ENCODE results near the gene EXOC7. TPM values are rescaled to one million over a fixed set of nuclear protein-coding genes. Genes with fewer than 3 reads are reported as not detected.

The EXOC7 gene
- total RNA-seq, result 36.2 and 66.5 TPM in 2 replicates

DNA sequence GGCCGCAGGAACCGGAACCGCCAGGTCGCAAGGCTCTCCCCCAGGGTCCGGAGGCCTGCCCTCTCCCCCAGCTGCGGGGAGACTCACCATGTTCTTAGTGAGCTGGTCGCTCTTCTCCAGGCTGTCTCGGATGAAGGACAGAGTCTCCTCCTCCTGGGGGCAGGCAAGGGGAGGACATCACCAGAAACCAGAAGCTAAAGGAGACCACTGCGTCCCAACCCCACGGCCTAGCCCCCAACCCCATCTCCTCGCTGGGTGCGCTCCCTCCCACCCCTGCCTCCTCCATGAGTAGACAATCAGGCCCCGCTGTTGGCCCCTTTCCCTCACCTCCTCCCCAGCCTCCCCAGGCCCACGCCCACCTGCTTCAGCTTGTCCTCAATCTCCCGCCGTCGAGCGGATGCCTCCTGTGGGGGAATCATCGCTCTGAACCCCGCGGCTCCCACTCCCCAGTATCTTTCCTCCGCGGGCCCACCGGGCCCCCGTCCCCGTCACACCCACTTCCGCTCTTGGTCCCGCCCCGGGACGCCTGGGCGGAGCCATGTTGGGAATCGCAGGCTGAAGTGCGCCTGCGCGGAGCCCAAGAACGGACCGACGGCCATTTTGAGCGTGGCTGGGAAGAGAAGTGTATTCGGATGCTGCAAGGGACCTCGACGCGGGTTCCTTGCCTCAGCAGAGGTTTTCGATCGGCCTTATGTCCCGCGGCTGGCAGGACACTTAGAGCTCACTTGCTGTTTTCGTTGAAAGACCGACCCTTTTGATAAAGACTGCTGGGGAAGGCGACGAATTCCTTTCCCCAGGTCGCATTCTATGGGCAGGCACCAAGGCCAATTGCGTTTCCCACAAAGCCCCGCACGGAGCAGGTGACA is at the start of gene EXOC7:
Gene EXOC7 (minus strand): TSS at position 514 of the 866 bp plus-strand sequence. CDS start 95 bp downstream, at position 419.

GRCh38 chr17:76141212-76142038 is 37.8 kb upstream of the EXOC7 start, which contains the start of gene FOXJ1:
Gene FOXJ1, minus strand, starts transcription at chr17:76141245. Its CDS starts 850 bp downstream, at chr17:76140395.

DNA sequence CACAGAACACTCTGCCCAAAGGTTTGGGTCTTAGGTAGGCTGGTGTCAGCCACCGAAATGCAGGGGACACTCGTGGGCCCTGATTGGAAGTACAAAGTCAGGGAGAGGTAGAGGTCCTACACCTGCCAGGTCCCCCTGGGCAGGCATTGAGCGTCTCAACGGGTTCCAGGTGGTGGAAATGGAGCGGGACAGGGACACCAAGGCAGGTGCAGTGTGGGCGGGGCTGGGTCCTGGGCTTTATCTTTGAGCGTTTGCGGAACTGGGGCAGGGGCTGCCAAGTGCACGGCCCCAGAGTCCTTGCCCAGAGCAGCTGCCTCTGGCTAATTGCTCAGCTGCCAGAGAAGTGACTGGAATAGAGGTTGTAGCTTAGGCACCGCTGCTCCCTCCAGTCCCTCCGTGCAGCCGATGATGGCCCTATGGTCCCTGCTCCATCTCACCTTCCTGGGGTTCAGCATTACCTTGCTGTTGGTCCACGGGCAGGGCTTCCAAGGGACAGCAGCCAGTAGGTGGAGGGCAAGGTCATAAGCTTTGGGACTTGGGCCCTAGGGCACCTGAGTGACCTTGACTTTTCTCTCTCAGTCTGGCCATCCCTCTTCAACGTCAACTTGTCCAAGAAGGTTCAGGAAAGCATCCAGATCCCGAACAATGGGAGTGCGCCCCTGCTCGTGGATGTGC is 24.6 kb downstream of the EXOC7 start, which contains the start of gene ZACN:
Gene ZACN (plus strand): TSS at position 323 of the 675 bp plus-strand sequence. CDS start 83 bp downstream, at position 406.

GRCh38 chr17:76074390-76075363 is 28.9 kb downstream of the EXOC7 start, which contains the start of gene GALR2:
Gene GALR2, plus strand, starts transcription at chr17:76074781. Its CDS starts 103 bp downstream, at chr17:76074884.

GRCh38 chr17:76072148-76072858 is 31.3 kb downstream of the EXOC7 start, which contains the start of gene SRP68:
Gene SRP68, minus strand, starts transcription at chr17:76072517. Its CDS starts 26 bp downstream, at chr17:76072491.

Other genes with a start within 250 kb of the EXOC7 start
- gene WBP2, start 248.5 kb downstream of the EXOC7 start, total RNA-seq, result 29.7 and 40.7 TPM in 2 replicates
- gene TRIM47, start 225.2 kb downstream of the EXOC7 start, total RNA-seq, result 14.4 and 47.8 TPM in 2 replicates
- 18.1 and 25.3 TPM in 2 replicates for gene TRIM65, start 206.8 kb downstream of the EXOC7 start, total RNA-seq
- 33.5 TPM in 2 replicates for gene MRPL38, start 198.9 kb downstream of the EXOC7 start, total RNA-seq
- 11.3 and 18.5 TPM in 2 replicates for gene FBF1, start 162.7 kb downstream of the EXOC7 start, total RNA-seq
- 37.3 and 72.5 TPM in 2 replicates for gene ACOX1, start 124.6 kb downstream of the EXOC7 start, total RNA-seq
- 12.9 and 20.5 TPM in 2 replicates for gene TEN1, start 124.5 kb downstream of the EXOC7 start, total RNA-seq
- gene CDK3, start 102.9 kb downstream of the EXOC7 start, total RNA-seq, result 0.68 and 1.8 TPM in 2 replicates
- 40.3 and 69.8 TPM in 2 replicates for gene EVPL, start 76.5 kb downstream of the EXOC7 start, total RNA-seq
- gene SRP68, start 31.3 kb downstream of the EXOC7 start, total RNA-seq, result 44.1 and 75.0 TPM in 2 replicates
- 0.14 TPM in 1 of 2 replicates, not detected in the other for gene GALR2, start 29.0 kb downstream of the EXOC7 start, total RNA-seq
- gene ZACN, start 24.6 kb downstream of the EXOC7 start, total RNA-seq, result not detected in 2 replicates
- gene FOXJ1, start 37.5 kb upstream of the EXOC7 start, total RNA-seq, result not detected in 2 replicates
- gene RNF157, start 136.7 kb upstream of the EXOC7 start, total RNA-seq, result under 0.01 TPM in 1 of 2 replicates, not detected in the other
- 7.9 and 10.5 TPM in 2 replicates for gene UBALD2, start 161.6 kb upstream of the EXOC7 start, total RNA-seq
- 1.7 and 5.1 TPM in 2 replicates for gene QRICH2, start 204.5 kb upstream of the EXOC7 start, total RNA-seq

Data from nasal cavity respiratory epithelium epithelial cell of viscerocranial mucosa (primary cell).